ENCODE results near the gene VARS2.

VARS2 gene

GRCh38 chr6:30888816-30889495 lies 25.1 kb upstream of the VARS2 start:
- ChIA-PET POLR2A (interaction anchor here (0.5 to 1.1 kb wide), 7 partner anchors 11 to 207 kb away, joined by 3 to 4 read pairs (median 3); partner anchors contain the start of genes FLOT1 and GTF2H4), CTCF (interaction anchor here (0.6 to 2.6 kb wide), 15 partner anchors 10 to 210 kb away, joined by 3 to 13 read pairs (median 5); partner anchors contain the start of gene VARS2)
- Histone ChIP-seq H3K4me1 (ENCODE audit: control insufficient read depth, insufficient read depth, low read length) (peaks cover 29% of the 10 kb centered on the region), H3K4me3 (ENCODE audit: low read depth, low read length) (no peak overlapping the region), H3K27ac (ENCODE audit: extremely low read depth, low read depth, low read length) (no peak overlapping the region), H3K9me3 (ENCODE audit: control insufficient read depth, insufficient read depth, low read depth, low read length) (no peaks in the 10 kb centered on the region), H3K36me3 (ENCODE audit: control insufficient read depth in 2 of 2, insufficient read depth in 1 of 2, low read length in 2 of 2) (peaks cover 0 to 53% of the 10 kb centered on the region in 2 experiments; a peak in 2 of 3 replicates)
- TF ChIP-seq, protein P1, sequence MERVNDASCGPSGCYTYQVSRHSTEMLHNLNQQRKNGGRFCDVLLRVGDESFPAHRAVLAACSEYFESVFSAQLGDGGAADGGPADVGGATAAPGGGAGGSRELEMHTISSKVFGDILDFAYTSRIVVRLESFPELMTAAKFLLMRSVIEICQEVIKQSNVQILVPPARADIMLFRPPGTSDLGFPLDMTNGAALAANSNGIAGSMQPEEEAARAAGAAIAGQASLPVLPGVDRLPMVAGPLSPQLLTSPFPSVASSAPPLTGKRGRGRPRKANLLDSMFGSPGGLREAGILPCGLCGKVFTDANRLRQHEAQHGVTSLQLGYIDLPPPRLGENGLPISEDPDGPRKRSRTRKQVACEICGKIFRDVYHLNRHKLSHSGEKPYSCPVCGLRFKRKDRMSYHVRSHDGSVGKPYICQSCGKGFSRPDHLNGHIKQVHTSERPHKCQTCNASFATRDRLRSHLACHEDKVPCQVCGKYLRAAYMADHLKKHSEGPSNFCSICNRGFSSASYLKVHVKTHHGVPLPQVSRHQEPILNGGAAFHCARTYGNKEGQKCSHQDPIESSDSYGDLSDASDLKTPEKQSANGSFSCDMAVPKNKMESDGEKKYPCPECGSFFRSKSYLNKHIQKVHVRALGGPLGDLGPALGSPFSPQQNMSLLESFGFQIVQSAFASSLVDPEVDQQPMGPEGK (tag by site-specific recombination; IDR thresholded peaks at IDR 0.05) = 0 out of 2 replicates have a peak, but pooled peaks have one; percentile 2
- TF ChIP-seq ZNF560 (tag by site-specific recombination; IDR thresholded peaks at IDR 0.05; ENCODE audit: borderline replicate concordance) (no peak), MZF1 (tag by site-specific recombination; IDR thresholded peaks at IDR 0.05; ENCODE audit: borderline replicate concordance) (no peak), ZNF140 (tag by site-specific recombination; IDR thresholded peaks at IDR 0.05) (no peak), GLIS2 (tag by site-specific recombination; IDR thresholded peaks at IDR 0.05) (peak; percentile 4; the same call in 1 of the 2 replicates), ZNF155 (tag by site-specific recombination; IDR thresholded peaks at IDR 0.05) (no peak), PRDM1 (tag by site-specific recombination; IDR thresholded peaks at IDR 0.05) (no peak), SCRT2 (tag by site-specific recombination; IDR thresholded peaks at IDR 0.05) (peak; percentile 44; the same call in 1 of the 2 replicates)
- TF ChIP-seq, protein P2, sequence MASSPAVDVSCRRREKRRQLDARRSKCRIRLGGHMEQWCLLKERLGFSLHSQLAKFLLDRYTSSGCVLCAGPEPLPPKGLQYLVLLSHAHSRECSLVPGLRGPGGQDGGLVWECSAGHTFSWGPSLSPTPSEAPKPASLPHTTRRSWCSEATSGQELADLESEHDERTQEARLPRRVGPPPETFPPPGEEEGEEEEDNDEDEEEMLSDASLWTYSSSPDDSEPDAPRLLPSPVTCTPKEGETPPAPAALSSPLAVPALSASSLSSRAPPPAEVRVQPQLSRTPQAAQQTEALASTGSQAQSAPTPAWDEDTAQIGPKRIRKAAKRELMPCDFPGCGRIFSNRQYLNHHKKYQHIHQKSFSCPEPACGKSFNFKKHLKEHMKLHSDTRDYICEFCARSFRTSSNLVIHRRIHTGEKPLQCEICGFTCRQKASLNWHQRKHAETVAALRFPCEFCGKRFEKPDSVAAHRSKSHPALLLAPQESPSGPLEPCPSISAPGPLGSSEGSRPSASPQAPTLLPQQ (tag by site-specific recombination; IDR thresholded peaks at IDR 0.05) = no peak

- ChIA-PET POLR2A (interaction anchor here (0.5 to 1.1 kb wide), 4 partner anchors 10 to 275 kb away, joined by 3 to 5 read pairs (median 3); no protein-coding TSS in a partner anchor), CTCF (interaction anchor here (0.6 to 2.6 kb wide), 11 partner anchors 11 to 198 kb away, joined by 3 to 13 read pairs (median 5); partner anchors contain the start of gene VARS2)
- Histone ChIP-seq H3K4me3 (ENCODE audit: low read depth, low read length) (no peak overlapping the region), H3K27ac (ENCODE audit: extremely low read depth, low read depth, low read length) (no peak overlapping the region), H3K4me1 (ENCODE audit: control insufficient read depth, insufficient read depth, low read length) (peaks cover 29% of the 10 kb centered on the region), H3K36me3 (ENCODE audit: control insufficient read depth in 2 of 2, insufficient read depth in 1 of 2, low read length in 2 of 2) (peaks cover 2 to 57% of the 10 kb centered on the region in 2 experiments), H3K9me3 (ENCODE audit: control insufficient read depth, insufficient read depth, low read depth, low read length) (no peaks in the 10 kb centered on the region)
- peak; percentile 84 for TF ChIP-seq ZNF121 (tag by site-specific recombination; IDR thresholded peaks at IDR 0.05)
- TF ChIP-seq, protein P3, sequence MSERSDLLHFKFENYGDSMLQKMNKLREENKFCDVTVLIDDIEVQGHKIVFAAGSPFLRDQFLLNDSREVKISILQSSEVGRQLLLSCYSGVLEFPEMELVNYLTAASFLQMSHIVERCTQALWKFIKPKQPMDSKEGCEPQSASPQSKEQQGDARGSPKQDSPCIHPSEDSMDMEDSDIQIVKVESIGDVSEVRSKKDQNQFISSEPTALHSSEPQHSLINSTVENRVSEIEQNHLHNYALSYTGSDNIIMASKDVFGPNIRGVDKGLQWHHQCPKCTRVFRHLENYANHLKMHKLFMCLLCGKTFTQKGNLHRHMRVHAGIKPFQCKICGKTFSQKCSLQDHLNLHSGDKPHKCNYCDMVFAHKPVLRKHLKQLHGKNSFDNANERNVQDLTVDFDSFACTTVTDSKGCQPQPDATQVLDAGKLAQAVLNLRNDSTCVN (tag by site-specific recombination; optimal IDR thresholded peaks at IDR 0.05) = no peak
- TF ChIP-seq SP2 (tag by site-specific recombination; IDR thresholded peaks at IDR 0.05) = no peak
- no peak for TF ChIP-seq ZNF2 (tag by site-specific recombination; IDR thresholded peaks at IDR 0.05)
- TF ChIP-seq, protein P2 (tag by site-specific recombination; IDR thresholded peaks at IDR 0.05) = no peak
Observed at GRCh38 chr6:30889496-30889885, 24.5 kb upstream of the VARS2 start.
